IMR-90 (cell line): Measurements from ENCODE around the gene NQO2. TPM values are rescaled to one million over a fixed set of nuclear protein-coding genes. Genes with fewer than 3 reads are reported as not detected.
A peak's percentile ranks its signal among the peaks of the same experiment; 100 is the strongest.
"Not testable (repeated sequence)": the region's sequence is repeated elsewhere in the genome, so short reads cannot be mapped to it uniquely, and the experiment has no call there.

Source experiments
- ATAC-seq: fragments of 200-7000 bp; cut with Tn5 transposase; 2 replicates; pipeline ENCODE4 v1.9.1; 2020; ENCODE audit warnings: low read depth, mild to moderate bottlenecking, moderate library complexity
- BruUV-seq: library from RNA; stranded (reverse); fragments of 400-500 nt; replicated peaks from 2 replicates; lab custom pipeline; 2021; lab: Mats Ljungman, UMichigan
- CTCF ChIA-PET: fragments of 300-600 bp; formaldehyde crosslinking; extraction: SDS; loops from one replicate; lab custom pipeline; 2021; ENCODE audit warnings: antibody characterized with exemption; lab: Yijun Ruan, JAX
- POLR2A ChIA-PET: fragments of 300-600 bp; sonication (Branson Sonifier 250); formaldehyde crosslinking; loops from one replicate; lab custom pipeline; 2022; ENCODE audit warnings: antibody characterized with exemption; ENCODE audit not compliant: unreplicated experiment; lab: Charles Lee
- DNase-seq: peaks from one replicate; pipeline ENCODE4 v3.0.0; 2013
- H2AFZ ChIP-seq: replicated peaks from 2 replicates; pipeline ENCODE3; 2013; ENCODE audit warnings: low read length, mild to moderate bottlenecking; ENCODE audit not compliant: poor library complexity
- H2AK5ac ChIP-seq: 2 replicates; pipeline ENCODE4 v1.6.1; 2013; ENCODE audit warnings: low read depth, low read length, inconsistent platforms
- H2AK9ac ChIP-seq: replicated peaks from 2 replicates; pipeline ENCODE3; 2013; ENCODE audit warnings: mild to moderate bottlenecking, low read depth, low read length, moderate library complexity; ENCODE audit not compliant: poor library complexity
- H2BK120ac ChIP-seq: 2 replicates; pipeline ENCODE4 v1.6.1; 2013; ENCODE audit warnings: low read depth, low read length, inconsistent platforms
- H2BK15ac ChIP-seq: 3 replicates; pipeline ENCODE4 v1.6.1; 2013; ENCODE audit warnings: low read depth, low read length, inconsistent platforms
- H2BK20ac ChIP-seq: 2 replicates; pipeline ENCODE4 v1.6.1; 2013; ENCODE audit warnings: low read depth, mild to moderate bottlenecking, inconsistent platforms, low read length, moderate library complexity
- H2BK5ac ChIP-seq: 2 replicates; pipeline ENCODE4 v1.6.1; 2013; ENCODE audit warnings: mild to moderate bottlenecking, low read depth, low read length, inconsistent platforms; ENCODE audit not compliant: poor library complexity, severe bottlenecking
- H3K14ac ChIP-seq: replicated peaks from 2 replicates; pipeline ENCODE4 v1.6.1; 2013; ENCODE audit warnings: low read depth, low read length, inconsistent platforms
- H3K18ac ChIP-seq: 2 replicates; pipeline ENCODE4 v1.6.1; 2013; ENCODE audit warnings: low read depth, low read length, control low read depth
- H3K23ac ChIP-seq: 2 replicates; pipeline ENCODE4 v1.6.1; 2013; ENCODE audit warnings: low read depth, low read length, inconsistent platforms
- H3K27ac ChIP-seq: 2 replicates; pipeline ENCODE4 v1.5.1; 2013; ENCODE audit warnings: mild to moderate bottlenecking, control low read depth, low read length; ENCODE audit not compliant: insufficient read depth
- H3K27me3 ChIP-seq: 2 replicates; pipeline ENCODE4 v1.6.1; 2013; ENCODE audit warnings: low read length; ENCODE audit not compliant: control insufficient read depth, insufficient read depth
- H3K36me3 ChIP-seq: 2 replicates; pipeline ENCODE4 v1.6.1; 2013; ENCODE audit warnings: low read length, mixed read lengths; ENCODE audit not compliant: control insufficient read depth, insufficient read depth
- H3K4ac ChIP-seq: 2 replicates; pipeline ENCODE4 v1.6.1; 2013; ENCODE audit warnings: low read depth, low read length, inconsistent platforms
- H3K4me1 ChIP-seq: 2 replicates; pipeline ENCODE4 v1.6.1; 2013; ENCODE audit warnings: low read length, mixed read lengths; ENCODE audit not compliant: control insufficient read depth, insufficient read depth
- H3K4me2 ChIP-seq: 2 replicates; pipeline ENCODE4 v1.6.1; 2013; ENCODE audit warnings: low read depth, mild to moderate bottlenecking, control low read depth, low read length, moderate library complexity
- H3K4me3 ChIP-seq: 2 replicates; pipeline ENCODE4 v1.5.1; 2013; ENCODE audit warnings: low read depth, mild to moderate bottlenecking, control low read depth, low read length, moderate library complexity; ENCODE audit not compliant: insufficient read depth
- H3K56ac ChIP-seq: 2 replicates; pipeline ENCODE4 v1.6.1; 2013; ENCODE audit warnings: low read length, inconsistent platforms; ENCODE audit not compliant: insufficient read depth; ENCODE audit errors: extremely low read depth
- H3K79me1 ChIP-seq, 2 experiments: 2 replicates each; pipeline ENCODE4 v1.6.1; 2013; ENCODE audit warnings: low read length in 2 of 2, inconsistent platforms in 1 of 2, low read depth in 1 of 2
- H3K9ac ChIP-seq: 2 replicates; pipeline ENCODE4 v1.6.1; 2013; ENCODE audit warnings: low read depth, low read length, control low read depth
- H3K9me1 ChIP-seq: 2 replicates; pipeline ENCODE4 v1.6.1; 2013; ENCODE audit warnings: low read length, inconsistent platforms; ENCODE audit not compliant: insufficient read depth
- H3K9me3 ChIP-seq: 2 replicates; pipeline ENCODE4 v1.6.1; 2013; ENCODE audit warnings: low read length; ENCODE audit not compliant: control insufficient read depth, insufficient read depth
- H4K20me1 ChIP-seq: 2 replicates; pipeline ENCODE4 v1.6.1; 2013; ENCODE audit warnings: low read length, inconsistent platforms; ENCODE audit not compliant: insufficient read depth
- H4K5ac ChIP-seq: 2 replicates; pipeline ENCODE4 v1.6.1; 2013; ENCODE audit warnings: mild to moderate bottlenecking, low read depth, low read length, control low read depth
- H4K8ac ChIP-seq, 2 experiments: 2 replicates each; pipeline ENCODE4 v1.6.1; 2013; ENCODE audit warnings: low read depth in 2 of 2, low read length in 2 of 2, control low read depth in 1 of 2, inconsistent platforms in 1 of 2
- H4K91ac ChIP-seq: 2 replicates; pipeline ENCODE4 v1.6.1; 2013; ENCODE audit warnings: low read depth, low read length, inconsistent platforms; ENCODE audit not compliant: insufficient read depth
- WGBS, 2 experiments: methylation state at CpG; one replicate each; pipeline versions ENCODE4 v1.1.5 to v1.1.7; 2013; ENCODE audit warnings: missing lambda C conversion rate in 2 of 2; ENCODE audit not compliant: insufficient read length in 1 of 2; ENCODE audit errors: extremely low coverage in 2 of 2; 5-methylcytosine and 5-hydroxymethylcytosine counted together
- dilution Hi-C: fragments of 300-500 bp; cut with HindIII; formaldehyde crosslinking; loops from one replicate; pipeline ENCODE4 v1.14.3; 2018; ENCODE audit warnings: low sequenced_read_pairs; ENCODE audit not compliant: unreplicated experiment
- in situ Hi-C: fragments of 300-500 bp; cut with MboI; formaldehyde crosslinking; loops from 3 replicates; pipeline ENCODE4 v1.14.3; 2019; ENCODE audit warnings: low sequenced_read_pairs, inconsistent platforms, mixed read lengths
- intact Hi-C: fragments of 100-400 bp; cut with micrococcal nuclease; formaldehyde crosslinking; loops from 2 replicates; pipeline ENCODE4 v1.10.0; 2022
- polyA plus RNA-seq, 3 experiments: library from polyadenylated mRNA; depleted of rRNA; stranded (reverse); fragments of >200 nt; gene quantifications; 2 replicates each; pipeline ENCODE4 v1.2.3, GENCODE V29; 2012; ENCODE audit warnings: low replicate concordance in 1 of 3
- total RNA-seq: library from RNA; depleted of rRNA; stranded (reverse); fragments of >200 nt; gene quantifications from 2 replicates; pipeline ENCODE4 v1.2.3, GENCODE V29; 2012

Gene NQO2
- total and polyA plus RNA-seq, 2 of the 4 experiments (the other 2 are of a cell fraction), result 42.5 to 72.1 TPM

DNA sequence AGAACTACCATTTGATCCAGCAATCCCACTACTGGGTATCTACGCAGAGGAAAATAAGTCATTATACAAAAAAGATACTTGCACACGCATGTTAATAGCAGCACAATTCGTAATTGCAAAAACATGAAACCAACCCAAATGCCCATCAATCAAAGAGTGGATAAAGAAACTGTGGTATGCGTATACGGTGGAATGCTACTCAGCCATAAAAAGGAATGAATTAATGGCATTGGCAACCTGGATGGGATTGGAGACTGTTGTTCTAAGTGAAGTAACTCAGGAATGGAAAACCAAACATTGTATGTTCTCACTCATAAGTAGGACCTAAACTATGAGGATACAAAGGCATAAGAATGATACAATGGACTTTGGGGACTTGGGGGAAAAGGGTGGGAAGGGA is 27.0 kb upstream of the NQO2 start:
- POLR2A ChIA-PET, result interaction anchor here (0.6 kb wide), 3 partner anchors 32 to 282 kb away, joined by 3 to 6 read pairs (median 3); no protein-coding TSS in a partner anchor
- intact Hi-C loops, result not testable (repeated sequence)

DNA sequence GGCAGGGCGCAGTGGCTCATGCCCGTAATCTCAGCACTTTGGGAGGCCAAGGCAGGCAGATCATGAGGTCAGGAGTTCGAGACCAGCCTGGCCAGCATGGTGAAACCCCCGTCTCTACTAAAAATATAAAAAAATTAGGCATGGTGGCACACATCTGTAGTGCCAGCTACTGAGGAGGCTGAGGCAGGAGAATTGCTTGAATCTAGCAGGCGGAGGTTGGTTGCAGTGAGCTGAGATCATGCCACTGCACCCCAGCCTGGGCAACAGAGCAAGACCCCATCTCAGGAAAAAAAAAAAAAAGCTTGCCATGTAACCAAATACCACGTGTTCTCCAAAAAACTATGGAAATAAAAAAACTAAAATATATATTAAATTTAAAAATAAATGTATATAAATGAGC is 26.5 kb upstream of the NQO2 start:
- ATAC-seq, H2AK5ac ChIP-seq, H3K9ac ChIP-seq, intact Hi-C loops, H4K91ac ChIP-seq, H2BK5ac ChIP-seq, H3K4me3 ChIP-seq, H4K20me1 ChIP-seq, H3K4ac ChIP-seq, H2AFZ ChIP-seq, H3K9me3 ChIP-seq, H3K56ac ChIP-seq, H2BK120ac ChIP-seq, DNase-seq, H2AK9ac ChIP-seq, H2BK15ac ChIP-seq, H3K23ac ChIP-seq, dilution Hi-C loops, POLR2A ChIA-PET, H2BK20ac ChIP-seq, H3K4me2 ChIP-seq, H3K18ac ChIP-seq, H3K27me3 ChIP-seq, H3K9me1 ChIP-seq, H4K8ac ChIP-seq, BruUV-seq, H3K36me3 ChIP-seq, H3K27ac ChIP-seq, in situ Hi-C loops, H3K14ac ChIP-seq, H4K5ac ChIP-seq: not testable (repeated sequence)
- Histone ChIP-seq H3K79me1 (peaks cover 2 to 42% of the 10 kb centered on the region in 2 experiments; a peak in 2 of 4 replicates), H3K4me1 (peaks cover 11% of the 10 kb centered on the region)
- CTCF ChIA-PET, result interaction anchor here (1.6 to 2.9 kb wide), 2 partner anchors 14 to 21 kb away, joined by 5 to 9 read pairs; no protein-coding TSS in a partner anchor
- WGBS, 2 experiments, result no CpG with 5 or more reads among the region's 6 CpGs

More for the DNA sequence above, 27.0 kb upstream of the NQO2 start:
- H3K9ac ChIP-seq, H2AFZ ChIP-seq, H3K9me1 ChIP-seq, H2AK9ac ChIP-seq, H3K4me3 ChIP-seq, H3K27me3 ChIP-seq, H3K4me2 ChIP-seq, H4K5ac ChIP-seq, H3K56ac ChIP-seq, H3K36me3 ChIP-seq, H2BK5ac ChIP-seq, H3K4ac ChIP-seq, H2BK20ac ChIP-seq, H4K8ac ChIP-seq, ATAC-seq, in situ Hi-C loops, H2BK15ac ChIP-seq, BruUV-seq, H3K14ac ChIP-seq, DNase-seq, H4K91ac ChIP-seq, H3K9me3 ChIP-seq, H3K27ac ChIP-seq, dilution Hi-C loops, H3K4me1 ChIP-seq, H3K18ac ChIP-seq, H2BK120ac ChIP-seq: not testable (repeated sequence)
- H3K23ac ChIP-seq, result peak overlapping the region; percentile 43; the same call in 1 of the 2 replicates
- peaks cover 12% of the 10 kb centered on the region; the same call in 1 of the 2 replicates for H4K20me1 ChIP-seq
- H3K79me1 ChIP-seq, result peaks cover 6 to 47% of the 10 kb centered on the region in 2 experiments; a peak in 2 of 4 replicates
- CTCF ChIA-PET, result interaction anchor here (0.9 to 1.0 kb wide), 2 partner anchors 16 to 20 kb away, joined by 3 to 6 read pairs; no protein-coding TSS in a partner anchor
- WGBS, 2 experiments, result no CpG with 5 or more reads among the region's 5 CpGs
- 0 out of 2 replicates have a peak overlapping the region, but pooled peaks have one; percentile 24 for H2AK5ac ChIP-seq
